ENCODE data around the gene KMO.

Gene KMO

GRCh38 chr1:241606544-241606943, 74.4 kb downstream of the KMO start:
- no peak overlapping the region for H3K14ac ChIP-seq (ENCODE audit: low read length in 2 of 2)
- no peak overlapping the region for H2BK12ac ChIP-seq (ENCODE audit: low read length in 2 of 2)
- no peak overlapping the region for H3K4ac ChIP-seq (ENCODE audit: low read depth in 1 of 2, low read length in 2 of 2)
- no peaks in the 10 kb centered on the region for H3K36me3 ChIP-seq (ENCODE audit: control insufficient read depth in 1 of 2, insufficient read depth in 2 of 2, low read depth in 1 of 2, low read length in 2 of 2)
- no peak overlapping the region for H2AFZ ChIP-seq (ENCODE audit: low read depth, low read length)
- H3K79me1 ChIP-seq (replicated peaks; ENCODE audit: low read length, poor library complexity, severe bottlenecking) = peaks cover 3% of the 10 kb centered on the region
- H4K91ac ChIP-seq (ENCODE audit: low read length) = no peak overlapping the region
- 71% methylated on average over 3 of the region's 5 CpGs for WGBS
- H3K4me3 ChIP-seq (ENCODE audit: insufficient read depth in 1 of 2, low read depth in 1 of 2, low read length in 2 of 2) = no peak overlapping the region
- no peak overlapping the region for H2BK15ac ChIP-seq (ENCODE audit: low read depth, poor library complexity, severe bottlenecking)
- no peak overlapping the region for H2BK120ac ChIP-seq (ENCODE audit: low read depth, low read length)
- peaks cover 12% of the 10 kb centered on the region for H3K4me1 ChIP-seq (ENCODE audit: control insufficient read depth, insufficient read depth, low read depth, low read length)
- H3K4me2 ChIP-seq (ENCODE audit: low read length, poor library complexity, severe bottlenecking) = no peak overlapping the region
- DNase-seq = no peak
- H3K9me3 ChIP-seq (ENCODE audit: control insufficient read depth, low read length) = no peaks in the 10 kb centered on the region
- H3K9ac ChIP-seq (ENCODE audit: low read length) = no peak overlapping the region
- H3K23ac ChIP-seq (ENCODE audit: low read length in 2 of 2) = no peak overlapping the region
- no peak overlapping the region for H4K8ac ChIP-seq (ENCODE audit: low read length)
- H2BK5ac ChIP-seq (ENCODE audit: low read depth, low read length, poor library complexity, severe bottlenecking) = no peak overlapping the region
- no peaks in the 10 kb centered on the region for H3K27me3 ChIP-seq (ENCODE audit: control insufficient read depth in 1 of 2, insufficient read depth in 1 of 2, low read length in 2 of 2)
- no peak overlapping the region for H2AK5ac ChIP-seq (ENCODE audit: low read length, severe bottlenecking)
- H3K18ac ChIP-seq (ENCODE audit: low read depth in 1 of 2, low read length in 2 of 2) = no peak overlapping the region
- no peak overlapping the region for H3K27ac ChIP-seq (ENCODE audit: low read length, poor library complexity, severe bottlenecking)

- no peak overlapping the region for H2BK12ac ChIP-seq (ENCODE audit: low read length in 2 of 2)
- H3K18ac ChIP-seq (ENCODE audit: low read depth in 1 of 2, low read length in 2 of 2) = no peak overlapping the region
- H4K91ac ChIP-seq (ENCODE audit: low read length) = no peak overlapping the region
- H3K27me3 ChIP-seq (ENCODE audit: control insufficient read depth in 1 of 2, insufficient read depth in 1 of 2, low read length in 2 of 2) = no peaks in the 10 kb centered on the region
- DNase-seq = no peak
- no peak overlapping the region for H2AK5ac ChIP-seq (ENCODE audit: low read length, severe bottlenecking)
- no peak overlapping the region for H3K4me2 ChIP-seq (ENCODE audit: low read length, poor library complexity, severe bottlenecking)
- H3K9me3 ChIP-seq (ENCODE audit: control insufficient read depth, low read length) = no peaks in the 10 kb centered on the region
- no peak overlapping the region for H2BK15ac ChIP-seq (ENCODE audit: low read depth, poor library complexity, severe bottlenecking)
- no peak overlapping the region for H3K27ac ChIP-seq (ENCODE audit: low read length, poor library complexity, severe bottlenecking)
- no peak overlapping the region for H4K8ac ChIP-seq (ENCODE audit: low read length)
- no peak overlapping the region for H3K4ac ChIP-seq (ENCODE audit: low read depth in 1 of 2, low read length in 2 of 2)
- H2BK120ac ChIP-seq (ENCODE audit: low read depth, low read length) = no peak overlapping the region
- no peaks in the 10 kb centered on the region for H3K36me3 ChIP-seq (ENCODE audit: control insufficient read depth in 1 of 2, insufficient read depth in 2 of 2, low read depth in 1 of 2, low read length in 2 of 2)
- peaks cover 12% of the 10 kb centered on the region for H3K4me1 ChIP-seq (ENCODE audit: control insufficient read depth, insufficient read depth, low read depth, low read length)
- H3K9ac ChIP-seq (ENCODE audit: low read length) = no peak overlapping the region
- H2BK5ac ChIP-seq (ENCODE audit: low read depth, low read length, poor library complexity, severe bottlenecking) = no peak overlapping the region
- no peak overlapping the region for H2AFZ ChIP-seq (ENCODE audit: low read depth, low read length)
- no peak overlapping the region for H3K23ac ChIP-seq (ENCODE audit: low read length in 2 of 2)
- H3K79me1 ChIP-seq (replicated peaks; ENCODE audit: low read length, poor library complexity, severe bottlenecking) = peaks cover 3% of the 10 kb centered on the region
- H3K14ac ChIP-seq (ENCODE audit: low read length in 2 of 2) = no peak overlapping the region
- no peak overlapping the region for H3K4me3 ChIP-seq (ENCODE audit: insufficient read depth in 1 of 2, low read depth in 1 of 2, low read length in 2 of 2)
Measured at GRCh38 chr1:241607497-241607896, 75.3 kb downstream of the KMO start.

GRCh38 chr1:241608379-241609033, 76.3 kb downstream of the KMO start:
- H3K79me1 ChIP-seq (replicated peaks; ENCODE audit: low read length, poor library complexity, severe bottlenecking) = peaks cover 3% of the 10 kb centered on the region
- WGBS = 56% methylated on average over 2 of the region's 3 CpGs
- no peak overlapping the region for H2AFZ ChIP-seq (ENCODE audit: low read depth, low read length)

GRCh38 chr1:241610056-241610815, 78.1 kb downstream of the KMO start:
- WGBS = 47% methylated on average over 7 of the region's 8 CpGs

More at GRCh38 chr1:241608379-241609033, 76.3 kb downstream of the KMO start:
- H3K4me3 ChIP-seq (ENCODE audit: insufficient read depth in 1 of 2, low read depth in 1 of 2, low read length in 2 of 2) = no peak overlapping the region
- no peak overlapping the region for H3K4me2 ChIP-seq (ENCODE audit: low read length, poor library complexity, severe bottlenecking)
- peaks cover 12% of the 10 kb centered on the region for H3K4me1 ChIP-seq (ENCODE audit: control insufficient read depth, insufficient read depth, low read depth, low read length)
- H2AK5ac ChIP-seq (ENCODE audit: low read length, severe bottlenecking) = no peak overlapping the region
- H3K27ac ChIP-seq (ENCODE audit: low read length, poor library complexity, severe bottlenecking) = peak overlapping the region; percentile 27
- no peak overlapping the region for H2BK120ac ChIP-seq (ENCODE audit: low read depth, low read length)
- peak; percentile 66 for DNase-seq
- no peak overlapping the region for H3K18ac ChIP-seq (ENCODE audit: low read depth in 1 of 2, low read length in 2 of 2)
- no peak overlapping the region for H2BK15ac ChIP-seq (ENCODE audit: low read depth, poor library complexity, severe bottlenecking)
- H4K8ac ChIP-seq (ENCODE audit: low read length) = no peak overlapping the region
- no peak overlapping the region for H2BK5ac ChIP-seq (ENCODE audit: low read depth, low read length, poor library complexity, severe bottlenecking)
- no peak overlapping the region for H3K14ac ChIP-seq (ENCODE audit: low read length in 2 of 2)
- H3K9ac ChIP-seq (ENCODE audit: low read length) = peak overlapping the region; percentile 6
- H3K4ac ChIP-seq (ENCODE audit: low read depth in 1 of 2, low read length in 2 of 2) = peak overlapping the region in 1 of 2 experiments; percentile 47
- H3K36me3 ChIP-seq (ENCODE audit: control insufficient read depth in 1 of 2, insufficient read depth in 2 of 2, low read depth in 1 of 2, low read length in 2 of 2) = no peaks in the 10 kb centered on the region
- H4K91ac ChIP-seq (ENCODE audit: low read length) = no peak overlapping the region
- H2BK12ac ChIP-seq (ENCODE audit: low read length in 2 of 2) = no peak overlapping the region
- no peaks in the 10 kb centered on the region for H3K27me3 ChIP-seq (ENCODE audit: control insufficient read depth in 1 of 2, insufficient read depth in 1 of 2, low read length in 2 of 2)
- no peak overlapping the region for H3K23ac ChIP-seq (ENCODE audit: low read length in 2 of 2)
- no peaks in the 10 kb centered on the region for H3K9me3 ChIP-seq (ENCODE audit: control insufficient read depth, low read length)

More at GRCh38 chr1:241610056-241610815, 78.1 kb downstream of the KMO start:
- no peak overlapping the region for H3K23ac ChIP-seq (ENCODE audit: low read length in 2 of 2)
- no peak overlapping the region for H3K4ac ChIP-seq (ENCODE audit: low read depth in 1 of 2, low read length in 2 of 2)
- H2BK120ac ChIP-seq (ENCODE audit: low read depth, low read length) = no peak overlapping the region
- peak; percentile 67 for DNase-seq
- no peaks in the 10 kb centered on the region for H3K27me3 ChIP-seq (ENCODE audit: control insufficient read depth in 1 of 2, insufficient read depth in 1 of 2, low read length in 2 of 2)
- H2AK5ac ChIP-seq (ENCODE audit: low read length, severe bottlenecking) = peak overlapping the region; percentile 83
- H3K9ac ChIP-seq (ENCODE audit: low read length) = no peak overlapping the region
- no peak overlapping the region for H2BK12ac ChIP-seq (ENCODE audit: low read length in 2 of 2)
- no peak overlapping the region for H2BK5ac ChIP-seq (ENCODE audit: low read depth, low read length, poor library complexity, severe bottlenecking)
- no peaks in the 10 kb centered on the region for H3K9me3 ChIP-seq (ENCODE audit: control insufficient read depth, low read length)
- no peak overlapping the region for H3K4me2 ChIP-seq (ENCODE audit: low read length, poor library complexity, severe bottlenecking)
- peaks cover 3% of the 10 kb centered on the region for H3K79me1 ChIP-seq (replicated peaks; ENCODE audit: low read length, poor library complexity, severe bottlenecking)
- H3K4me3 ChIP-seq (ENCODE audit: insufficient read depth in 1 of 2, low read depth in 1 of 2, low read length in 2 of 2) = no peak overlapping the region
- H4K8ac ChIP-seq (ENCODE audit: low read length) = no peak overlapping the region
- H3K36me3 ChIP-seq (ENCODE audit: control insufficient read depth in 1 of 2, insufficient read depth in 2 of 2, low read depth in 1 of 2, low read length in 2 of 2) = no peaks in the 10 kb centered on the region
- H3K14ac ChIP-seq (ENCODE audit: low read length in 2 of 2) = no peak overlapping the region
- no peak overlapping the region for H2BK15ac ChIP-seq (ENCODE audit: low read depth, poor library complexity, severe bottlenecking)
- H3K4me1 ChIP-seq (ENCODE audit: control insufficient read depth, insufficient read depth, low read depth, low read length) = peaks cover 6% of the 10 kb centered on the region
- no peak overlapping the region for H3K18ac ChIP-seq (ENCODE audit: low read depth in 1 of 2, low read length in 2 of 2)
- peak overlapping the region; percentile 48 for H3K27ac ChIP-seq (ENCODE audit: low read length, poor library complexity, severe bottlenecking)
- no peak overlapping the region for H2AFZ ChIP-seq (ENCODE audit: low read depth, low read length)
- H4K91ac ChIP-seq (ENCODE audit: low read length) = no peak overlapping the region

Measured in mesenchymal stem cell (in vitro differentiated cells and primary cell).